Tibial nerve (tissue), 4 donors: ENCODE results near the gene NELL2. TPM values are rescaled to one million over a fixed set of nuclear protein-coding genes. Genes with fewer than 3 reads are reported as not detected.

Experiments used
- DNase-seq, 2 donors: peaks; one replicate each; pipeline ENCODE4 v3.0.0-alpha.2; 2019; ENCODE audit warnings: low spot score in 2 of 2
- H3K27ac ChIP-seq, 4 donors: fragments of 200-600 bp; sonication (generic) in 3 of 4; one replicate each; pipeline ENCODE4 v1.5.1; 2017 to 2019; ENCODE audit warnings: mild to moderate bottlenecking in 1 of 4
- H3K27me3 ChIP-seq, 2 donors: fragments of 200-600 bp; sonication (generic) in 1 of 2; one replicate each; pipeline versions ENCODE4 v1.5.1 to v1.6.0; 2017 to 2019
- H3K36me3 ChIP-seq, 3 donors: fragments of 200-600 bp; sonication (generic); one replicate each; pipeline ENCODE4 v1.5.1; 2018 to 2019
- H3K4me1 ChIP-seq, 4 donors: fragments of 200-600 bp; sonication (generic) in 3 of 4; one replicate each; pipeline ENCODE4 v1.5.1; 2017 to 2019
- H3K4me3 ChIP-seq, 4 donors: fragments of 200-600 bp; sonication (generic) in 3 of 4; one replicate each; pipeline ENCODE4 v1.5.1; 2017 to 2019; ENCODE audit warnings: mild to moderate bottlenecking in 1 of 4, moderate library complexity in 1 of 4
- H3K9me3 ChIP-seq, 4 donors: fragments of 200-600 bp; sonication (generic) in 3 of 4; one replicate each; pipeline ENCODE4 v1.5.1; 2017 to 2019
- CTCF ChIP-seq, 5 experiments: fragments of 200-600 bp in 3 of 5; fragments of 450-650 bp in 2 of 5; sonication (generic) in 3 of 5; IDR thresholded peaks; one replicate each; pipeline ENCODE4 v1.5.1; 2016 to 2019; ENCODE audit warnings: antibody characterized with exemption in 5 of 5, mild to moderate bottlenecking in 3 of 5, moderate library complexity in 2 of 5
- EP300 ChIP-seq, 2 donors: sonication (generic); formaldehyde crosslinking; IDR thresholded peaks; one replicate each; pipeline ENCODE4 v1.6.1; 2017; ENCODE audit warnings: antibody characterized with exemption in 2 of 2, mild to moderate bottlenecking in 1 of 2
- POLR2A ChIP-seq, 2 donors: fragments of 450-650 bp; IDR thresholded peaks; one replicate each; pipeline ENCODE4 v1.6.1; 2017; ENCODE audit warnings: antibody characterized with exemption in 2 of 2, mild to moderate bottlenecking in 2 of 2, moderate library complexity in 2 of 2
- WGBS, 2 donors: methylation state at CpG; one replicate each; pipeline ENCODE4 v1.1.5; 2018; 5-methylcytosine and 5-hydroxymethylcytosine counted together
- total RNA-seq, 4 donors: library from RNA; depleted of rRNA; stranded (reverse); fragments of >200 nt; gene quantifications; one replicate each; pipeline ENCODE4 v1.1.0, GENCODE V29; 2016

NELL2 gene
- total RNA-seq, 4 donors from 2014 or later: 0.22 to 0.90 (median 0.63) TPM; not detected in 1

- no peaks in the 10 kb centered on the region for H3K9me3 ChIP-seq
- H3K4me3 ChIP-seq: no peak overlapping the region
- WGBS, 2 donors: 71 to 73% methylated on average over 4 of the region's 4 CpGs
- no peak overlapping the region for H3K27ac ChIP-seq
- TF ChIP-seq EP300 (IDR thresholded peaks at IDR 0.05) (no peak), POLR2A (IDR thresholded peaks at IDR 0.05) (no peak), CTCF (IDR thresholded peaks at IDR 0.05) (no peak)
- no peaks in the 10 kb centered on the region for H3K4me1 ChIP-seq
- no peaks in the 10 kb centered on the region for H3K36me3 ChIP-seq
- no peaks in the 10 kb centered on the region for H3K27me3 ChIP-seq
- DNase-seq: no peak
Measured at GRCh38 chr12:44510076-44510475, 366.0 kb downstream of the NELL2 start.

GRCh38 chr12:44509471-44509870, 366.6 kb downstream of the NELL2 start:
- H3K4me1 ChIP-seq: no peaks in the 10 kb centered on the region
- H3K4me3 ChIP-seq: no peak overlapping the region
- no peaks in the 10 kb centered on the region for H3K36me3 ChIP-seq
- DNase-seq: no peak
- H3K27ac ChIP-seq: no peak overlapping the region
- no peaks in the 10 kb centered on the region for H3K27me3 ChIP-seq
- no peak for TF ChIP-seq POLR2A (IDR thresholded peaks at IDR 0.05)
- no peak for TF ChIP-seq EP300 (IDR thresholded peaks at IDR 0.05)
- no peak for TF ChIP-seq CTCF (IDR thresholded peaks at IDR 0.05)
- no peaks in the 10 kb centered on the region for H3K9me3 ChIP-seq
- WGBS, 2 donors: 29 to 37% methylated on average over 2 of the region's 2 CpGs

GRCh38 chr12:44507461-44507860, 368.7 kb downstream of the NELL2 start:
- no peaks in the 10 kb centered on the region for H3K4me1 ChIP-seq
- no peaks in the 10 kb centered on the region for H3K27me3 ChIP-seq
- DNase-seq: no peak
- no peaks in the 10 kb centered on the region for H3K9me3 ChIP-seq
- no peak overlapping the region for H3K4me3 ChIP-seq
- TF ChIP-seq POLR2A (IDR thresholded peaks at IDR 0.05) (no peak), EP300 (IDR thresholded peaks at IDR 0.05) (no peak), CTCF (IDR thresholded peaks at IDR 0.05) (no peak)
- H3K36me3 ChIP-seq: no peaks in the 10 kb centered on the region
- H3K27ac ChIP-seq: no peak overlapping the region
- WGBS, 2 donors: 25 to 33% methylated on average over 1 of the region's 1 CpG

- Histone ChIP-seq H3K36me3 (no peaks in the 10 kb centered on the region), H3K4me1 (no peaks in the 10 kb centered on the region), H3K9me3 (peaks cover 0 to 6% (median 0%) of the 10 kb centered on the region in 4 donors), H3K27ac (no peak overlapping the region), H3K4me3 (no peak overlapping the region), H3K27me3 (no peaks in the 10 kb centered on the region)
- no peak for TF ChIP-seq CTCF (IDR thresholded peaks at IDR 0.05)
- TF ChIP-seq POLR2A (IDR thresholded peaks at IDR 0.05): no peak
- no peak for TF ChIP-seq EP300 (IDR thresholded peaks at IDR 0.05)
- DNase-seq: no peak
Measured at GRCh38 chr12:44504799-44505198, 371.3 kb downstream of the NELL2 start.

- H3K27ac ChIP-seq: no peak overlapping the region
- TF ChIP-seq EP300 (IDR thresholded peaks at IDR 0.05) (no peak), CTCF (IDR thresholded peaks at IDR 0.05) (no peak), POLR2A (IDR thresholded peaks at IDR 0.05) (no peak)
- no peak overlapping the region for H3K4me3 ChIP-seq
- no peak for DNase-seq
- H3K27me3 ChIP-seq: no peaks in the 10 kb centered on the region
- H3K4me1 ChIP-seq: no peaks in the 10 kb centered on the region
- H3K9me3 ChIP-seq: peaks cover 0 to 6% (median 0%) of the 10 kb centered on the region in 4 donors
- H3K36me3 ChIP-seq: no peaks in the 10 kb centered on the region
Measured at GRCh38 chr12:44503329-44503728, 372.8 kb downstream of the NELL2 start.
